Measurements from ENCODE around the gene GCN1. TPM values are rescaled to one million over a fixed set of nuclear protein-coding genes. Genes with fewer than 3 reads are reported as not detected.

The GCN1 gene
- total and polyA plus RNA-seq, 8 donors = 51.8 to 89.4 (median 57.9) TPM

DNA sequence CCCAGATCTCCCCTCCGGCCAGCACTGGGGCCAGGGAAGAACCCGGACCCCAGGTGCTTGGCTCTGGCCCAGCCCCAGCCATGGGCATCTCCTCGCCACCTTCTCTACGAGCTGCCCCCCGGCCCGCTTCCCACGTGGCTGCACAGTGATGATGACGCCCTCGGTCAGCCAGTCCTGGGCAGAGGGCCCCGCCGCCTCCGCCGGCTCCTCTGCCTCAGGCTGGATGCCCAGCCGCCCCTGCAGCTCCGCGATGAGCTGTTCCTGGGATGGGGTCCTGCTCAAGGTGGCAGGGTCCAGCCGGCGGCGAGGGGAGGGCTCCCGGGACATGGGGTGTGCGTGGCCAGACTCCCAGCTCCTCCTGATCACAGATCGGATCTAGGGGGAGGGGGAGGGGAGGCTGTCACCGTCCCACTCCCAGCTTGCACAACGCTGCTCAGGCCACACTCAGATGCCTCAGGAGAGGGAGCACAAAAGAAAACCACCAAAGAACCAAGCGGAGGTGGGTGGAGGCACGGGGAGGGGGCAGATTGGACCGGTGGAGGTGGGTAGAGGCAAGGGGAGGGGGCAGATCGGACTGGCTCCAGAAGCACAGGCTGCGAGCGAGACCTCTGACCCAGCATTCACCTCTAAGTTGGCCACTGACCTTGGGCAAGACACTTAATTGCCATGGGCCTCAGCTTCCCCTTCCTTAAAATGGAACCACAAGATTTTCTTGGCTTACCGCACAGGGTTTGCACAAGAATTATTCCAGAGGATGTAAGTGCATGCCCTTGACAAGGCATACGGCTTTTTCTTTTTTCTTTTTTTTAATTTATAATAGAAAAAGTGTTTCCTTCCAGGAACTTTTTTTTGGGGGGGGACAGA, 22.5 kb upstream of the GCN1 start:
- Histone ChIP-seq H3K27ac (no peak overlapping the region), H3K4me1 (peaks cover 0 to 6% of the 10 kb centered on the region in 2 donors), H3K36me3 (peaks cover 0 to 100% of the 10 kb centered on the region in 2 donors), H3K27me3 (no peaks in the 10 kb centered on the region), H3K9me3 (no peaks in the 10 kb centered on the region), H3K4me3 (no peak overlapping the region)
- DNase-seq (no peak), ATAC-seq (no peak)
- intact Hi-C loops (cut with DNase I) = no loop called here
- TF ChIP-seq, protein P1, sequence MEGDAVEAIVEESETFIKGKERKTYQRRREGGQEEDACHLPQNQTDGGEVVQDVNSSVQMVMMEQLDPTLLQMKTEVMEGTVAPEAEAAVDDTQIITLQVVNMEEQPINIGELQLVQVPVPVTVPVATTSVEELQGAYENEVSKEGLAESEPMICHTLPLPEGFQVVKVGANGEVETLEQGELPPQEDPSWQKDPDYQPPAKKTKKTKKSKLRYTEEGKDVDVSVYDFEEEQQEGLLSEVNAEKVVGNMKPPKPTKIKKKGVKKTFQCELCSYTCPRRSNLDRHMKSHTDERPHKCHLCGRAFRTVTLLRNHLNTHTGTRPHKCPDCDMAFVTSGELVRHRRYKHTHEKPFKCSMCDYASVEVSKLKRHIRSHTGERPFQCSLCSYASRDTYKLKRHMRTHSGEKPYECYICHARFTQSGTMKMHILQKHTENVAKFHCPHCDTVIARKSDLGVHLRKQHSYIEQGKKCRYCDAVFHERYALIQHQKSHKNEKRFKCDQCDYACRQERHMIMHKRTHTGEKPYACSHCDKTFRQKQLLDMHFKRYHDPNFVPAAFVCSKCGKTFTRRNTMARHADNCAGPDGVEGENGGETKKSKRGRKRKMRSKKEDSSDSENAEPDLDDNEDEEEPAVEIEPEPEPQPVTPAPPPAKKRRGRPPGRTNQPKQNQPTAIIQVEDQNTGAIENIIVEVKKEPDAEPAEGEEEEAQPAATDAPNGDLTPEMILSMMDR (IDR thresholded peaks at IDR 0.05) = no peak

DNA sequence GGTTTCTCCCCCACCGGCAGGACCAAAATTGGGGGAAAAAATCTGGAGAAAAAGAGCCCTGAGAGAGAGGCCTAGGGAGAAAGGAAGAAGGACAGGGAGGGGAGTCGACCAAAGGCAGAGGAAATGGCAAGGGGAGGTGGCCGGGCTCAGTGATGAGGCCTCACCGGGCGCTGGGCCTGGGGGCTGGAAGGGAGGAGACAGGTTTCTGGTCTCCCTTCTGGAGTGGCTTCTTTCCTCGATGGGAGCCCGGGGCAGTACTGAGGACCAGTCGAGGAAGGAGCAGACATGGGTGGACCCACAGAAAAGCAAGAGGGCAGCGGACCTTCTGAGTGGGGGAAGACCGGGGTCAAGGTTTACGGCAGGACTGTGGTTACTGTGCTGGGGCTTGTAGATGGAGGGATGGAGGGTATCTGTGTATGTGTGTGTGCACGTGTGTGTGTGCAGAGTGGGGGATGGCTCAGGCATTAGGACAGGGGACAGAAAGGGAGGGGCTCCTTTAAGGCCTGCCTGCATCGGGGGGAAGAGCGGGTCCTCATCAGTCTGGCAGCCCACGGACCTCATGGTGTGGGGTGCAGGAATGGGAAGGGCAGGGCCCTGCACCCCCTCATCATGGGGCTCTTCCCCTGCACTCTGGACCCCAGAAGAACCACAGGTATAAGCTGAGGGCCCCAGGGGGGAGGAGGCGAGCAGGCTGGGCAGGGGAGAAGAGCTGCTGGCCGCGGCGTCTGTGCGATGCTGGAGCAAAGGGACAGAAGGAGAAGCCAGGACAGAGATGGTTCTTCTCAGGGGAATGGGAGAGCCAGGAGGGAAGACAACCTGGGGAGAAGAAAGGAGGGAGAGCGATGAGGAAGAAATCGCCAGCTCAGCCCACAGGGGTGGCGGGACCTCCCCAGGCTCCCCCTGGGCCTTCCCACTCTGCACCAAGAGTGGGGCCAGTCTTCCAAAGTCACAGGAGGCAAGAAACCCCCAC, 21.5 kb upstream of the GCN1 start:
- TF ChIP-seq, protein P1 (IDR thresholded peaks at IDR 0.05) = no peak
- no peaks in the 10 kb centered on the region for H3K27me3 ChIP-seq
- H3K4me3 ChIP-seq = no peak overlapping the region
- ATAC-seq = no peak
- intact Hi-C loops (cut with DNase I) = no loop called here
- no peaks in the 10 kb centered on the region for H3K9me3 ChIP-seq
- H3K4me1 ChIP-seq = peaks cover 0 to 6% of the 10 kb centered on the region in 2 donors
- no peak overlapping the region for H3K27ac ChIP-seq
- DNase-seq = no peak
- H3K36me3 ChIP-seq = peaks cover 0 to 100% of the 10 kb centered on the region in 2 donors

DNA sequence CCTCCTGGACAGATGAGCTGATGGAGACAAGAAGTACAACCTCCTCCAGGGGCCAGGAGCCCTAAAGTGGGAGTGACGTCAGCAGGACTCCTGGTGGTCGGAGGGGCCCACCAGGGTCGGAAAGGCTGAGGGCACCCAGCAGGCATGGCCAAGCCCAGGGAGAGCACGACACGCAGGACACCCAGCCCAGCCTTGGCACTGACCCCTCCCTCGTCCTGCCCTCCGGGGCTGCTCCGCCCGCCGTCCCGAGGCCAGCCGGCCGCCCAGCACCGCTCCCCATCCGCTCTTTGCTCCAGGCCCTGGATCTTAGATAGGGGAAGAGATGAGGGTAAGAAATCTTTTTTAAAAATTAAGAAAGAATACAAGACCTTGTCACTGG, 20.8 kb upstream of the GCN1 start:
- H3K36me3 ChIP-seq = peaks cover 0 to 100% of the 10 kb centered on the region in 2 donors
- no peak for DNase-seq

DNA sequence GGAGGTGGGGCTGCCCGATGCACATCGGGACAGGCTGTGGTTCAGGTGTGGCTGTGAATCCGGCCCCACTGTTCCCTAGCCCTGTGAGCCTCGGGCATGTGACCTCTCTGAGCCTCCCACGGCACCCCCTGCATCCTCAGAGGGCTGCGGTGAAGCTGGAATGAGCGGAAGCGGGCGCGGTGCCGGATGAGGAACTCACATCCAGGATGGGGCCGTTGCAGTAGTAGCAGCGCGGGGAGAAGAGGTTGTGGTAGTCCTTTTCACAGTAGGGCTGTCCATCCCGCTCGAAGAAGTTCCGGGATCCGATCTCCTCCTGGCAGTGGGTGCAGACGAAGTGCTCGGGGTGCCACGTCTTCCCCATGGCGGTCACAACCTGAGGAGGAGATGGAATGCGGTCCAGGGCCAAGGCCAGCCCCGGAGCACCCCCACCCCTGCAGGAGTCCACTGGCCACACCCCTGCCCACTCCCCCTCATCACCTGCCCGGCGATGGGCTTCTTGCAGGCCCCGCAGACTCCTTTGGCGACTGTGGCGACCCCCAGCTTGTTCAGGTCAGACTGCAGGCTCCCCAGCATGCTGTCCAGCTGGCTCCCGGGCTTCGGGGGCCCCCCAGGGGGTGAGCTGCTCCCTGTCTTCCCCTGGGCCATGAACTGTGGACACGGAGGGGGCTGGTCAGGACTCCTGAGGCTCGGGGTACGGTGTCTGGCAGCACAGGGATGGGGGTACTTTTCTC, 20.3 kb upstream of the GCN1 start:
- TF ChIP-seq, protein P1 (IDR thresholded peaks at IDR 0.05) = no peak
- intact Hi-C loops (cut with DNase I) = no loop called here
- peaks cover 0 to 100% of the 10 kb centered on the region in 2 donors for H3K36me3 ChIP-seq

More for the DNA sequence above, 20.8 kb upstream of the GCN1 start:
- TF ChIP-seq, protein P1 (IDR thresholded peaks at IDR 0.05) = no peak
- Histone ChIP-seq H3K27me3 (no peaks in the 10 kb centered on the region), H3K27ac (no peak overlapping the region), H3K4me3 (no peak overlapping the region), H3K9me3 (no peaks in the 10 kb centered on the region), H3K4me1 (peaks cover 0 to 6% of the 10 kb centered on the region in 2 donors)
- ATAC-seq = no peak
- intact Hi-C loops (cut with DNase I) = no loop called here

More for the DNA sequence above, 20.3 kb upstream of the GCN1 start:
- Histone ChIP-seq H3K27ac (no peak overlapping the region), H3K27me3 (no peaks in the 10 kb centered on the region), H3K9me3 (no peaks in the 10 kb centered on the region), H3K4me3 (no peak overlapping the region), H3K4me1 (peaks cover 0 to 6% of the 10 kb centered on the region in 2 donors)
- DNase-seq (no peak), ATAC-seq (no peak)
